Measurements from ENCODE around the gene AGAP5.

DNA sequence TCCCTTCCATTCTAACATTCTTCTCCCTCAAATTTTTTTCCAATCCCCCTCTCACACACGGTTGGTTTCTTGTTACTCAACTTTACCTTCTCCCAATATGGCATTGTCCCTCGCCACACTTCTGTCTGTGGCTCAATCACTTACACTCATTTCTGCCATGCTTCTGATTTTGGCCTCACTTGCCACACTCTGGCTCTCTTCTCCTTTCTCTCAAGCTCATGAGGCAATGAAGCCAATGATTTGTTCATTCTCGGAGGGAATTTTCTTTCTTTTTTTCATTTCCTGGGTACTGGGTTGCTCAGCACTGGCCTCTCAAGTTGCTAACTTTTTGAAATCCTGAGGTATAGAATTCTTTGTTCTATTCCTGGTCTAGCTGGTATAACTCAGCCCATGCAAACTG, 52.7 kb downstream of the AGAP5 start:
- TF ChIP-seq, protein P1, sequence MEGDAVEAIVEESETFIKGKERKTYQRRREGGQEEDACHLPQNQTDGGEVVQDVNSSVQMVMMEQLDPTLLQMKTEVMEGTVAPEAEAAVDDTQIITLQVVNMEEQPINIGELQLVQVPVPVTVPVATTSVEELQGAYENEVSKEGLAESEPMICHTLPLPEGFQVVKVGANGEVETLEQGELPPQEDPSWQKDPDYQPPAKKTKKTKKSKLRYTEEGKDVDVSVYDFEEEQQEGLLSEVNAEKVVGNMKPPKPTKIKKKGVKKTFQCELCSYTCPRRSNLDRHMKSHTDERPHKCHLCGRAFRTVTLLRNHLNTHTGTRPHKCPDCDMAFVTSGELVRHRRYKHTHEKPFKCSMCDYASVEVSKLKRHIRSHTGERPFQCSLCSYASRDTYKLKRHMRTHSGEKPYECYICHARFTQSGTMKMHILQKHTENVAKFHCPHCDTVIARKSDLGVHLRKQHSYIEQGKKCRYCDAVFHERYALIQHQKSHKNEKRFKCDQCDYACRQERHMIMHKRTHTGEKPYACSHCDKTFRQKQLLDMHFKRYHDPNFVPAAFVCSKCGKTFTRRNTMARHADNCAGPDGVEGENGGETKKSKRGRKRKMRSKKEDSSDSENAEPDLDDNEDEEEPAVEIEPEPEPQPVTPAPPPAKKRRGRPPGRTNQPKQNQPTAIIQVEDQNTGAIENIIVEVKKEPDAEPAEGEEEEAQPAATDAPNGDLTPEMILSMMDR (IDR thresholded peaks at IDR 0.05): no peak
- TF ChIP-seq POLR2A (IDR thresholded peaks at IDR 0.05): no peak

All from testis (tissue), 2 donors.